ENCODE measurements around the gene CNTN4. TPM values are rescaled to one million over a fixed set of nuclear protein-coding genes. Genes with fewer than 3 reads are reported as not detected.

The CNTN4 gene
- total and polyA plus RNA-seq, 2 experiments from 2014 or later, result 0.91 to 4.0 TPM

GRCh38 chr3:2783261-2783660 is 684.6 kb downstream of the CNTN4 start:
- H3K36me3 Mint-ChIP-seq (ENCODE audit: low read depth), result peaks cover 24% of the 10 kb centered on the region
- no peaks in the 10 kb centered on the region for H3K27me3 Mint-ChIP-seq (ENCODE audit: insufficient read depth, low read depth, poor library complexity)
- DNase-seq (ENCODE audit: low spot score), result peak; percentile 9
- peaks cover 94% of the 10 kb centered on the region for H3K9me3 Mint-ChIP-seq
- no peaks in the 10 kb centered on the region for H3K79me2 ChIP-seq (replicated peaks; ENCODE audit: insufficient read depth)
- H3K36me3 ChIP-seq (ENCODE audit: insufficient read depth), result no peaks in the 10 kb centered on the region
- no peak overlapping the region for H2AFZ ChIP-seq
- TF ChIP-seq ETS1 (IDR thresholded peaks at IDR 0.05), result no peak
- no peak for TF ChIP-seq JUNB (IDR thresholded peaks at IDR 0.05; ENCODE audit: unreplicated experiment)
- TF ChIP-seq ZNF331 (CRISPR knock-in tag; IDR thresholded peaks at IDR 0.05; ENCODE audit: low read depth), result no peak
- no peak for TF ChIP-seq STAT1 (IDR thresholded peaks at IDR 0.05; ENCODE audit: unreplicated experiment)
- no peak for TF ChIP-seq REST (IDR thresholded peaks at IDR 0.05; ENCODE audit: unreplicated experiment)
- TF ChIP-seq EZH2phosphoT487 (IDR thresholded peaks at IDR 0.05; ENCODE audit: unreplicated experiment), result no peak
- no peak for TF ChIP-seq EZH2 (IDR thresholded peaks at IDR 0.05; ENCODE audit: low read depth, unreplicated experiment)
- TF ChIP-seq CTCF (conservative IDR thresholded peaks at IDR 0.05; ENCODE audit: low read depth in 2 of 2), result no peak
- no peaks in the 10 kb centered on the region for H4K20me1 ChIP-seq (replicated peaks; ENCODE audit: insufficient read depth)
- H3K4me3 ChIP-seq, result no peak overlapping the region
- H3F3A ChIP-seq (replicated peaks; ENCODE audit: low read depth), result no peaks in the 10 kb centered on the region
- H3K4me1 ChIP-seq (ENCODE audit: insufficient read depth), result peaks cover 16% of the 10 kb centered on the region
- no peak overlapping the region for H3K27ac Mint-ChIP-seq
- ATAC-seq, result no peak
- no peaks in the 10 kb centered on the region for H3K9me2 ChIP-seq (ENCODE audit: insufficient read depth)
- H3K4me2 ChIP-seq, result no peak overlapping the region
- H3K4me3 Mint-ChIP-seq, result no peak overlapping the region
- H3K27me3 ChIP-seq (ENCODE audit: insufficient read depth), result no peaks in the 10 kb centered on the region
- no peaks in the 10 kb centered on the region for H3K4me1 Mint-ChIP-seq
- no peak overlapping the region for H3K27ac ChIP-seq (ENCODE audit: low read depth)

GRCh38 chr3:2784627-2785026 is 686.0 kb downstream of the CNTN4 start:
- H3K36me3 ChIP-seq (ENCODE audit: insufficient read depth), result no peaks in the 10 kb centered on the region
- no peaks in the 10 kb centered on the region for H3K27me3 ChIP-seq (ENCODE audit: insufficient read depth)
- H3K36me3 Mint-ChIP-seq (ENCODE audit: low read depth), result peaks cover 27% of the 10 kb centered on the region
- TF ChIP-seq EZH2 (IDR thresholded peaks at IDR 0.05; ENCODE audit: low read depth, unreplicated experiment) (no peak), EZH2phosphoT487 (IDR thresholded peaks at IDR 0.05; ENCODE audit: unreplicated experiment) (no peak), ETS1 (IDR thresholded peaks at IDR 0.05) (no peak), NANOG (IDR thresholded peaks at IDR 0.05; ENCODE audit: borderline replicate concordance) (no peak), STAT1 (IDR thresholded peaks at IDR 0.05; ENCODE audit: unreplicated experiment) (no peak), CREB1 (CRISPR knock-in tag; IDR thresholded peaks at IDR 0.05; ENCODE audit: low read depth) (no peak), ZNF331 (CRISPR knock-in tag; IDR thresholded peaks at IDR 0.05; ENCODE audit: low read depth) (no peak), ZNF114 (CRISPR knock-in tag; IDR thresholded peaks at IDR 0.05) (no peak)

More at GRCh38 chr3:2784627-2785026, 686.0 kb downstream of the CNTN4 start:
- H4K20me1 ChIP-seq (replicated peaks; ENCODE audit: insufficient read depth), result no peaks in the 10 kb centered on the region
- no peaks in the 10 kb centered on the region for H3K9me2 ChIP-seq (ENCODE audit: insufficient read depth)
- DNase-seq (ENCODE audit: low spot score) (no peak), ATAC-seq (no peak)
- no peak overlapping the region for H3K4me3 Mint-ChIP-seq
- H2AFZ ChIP-seq, result no peak overlapping the region
- no peak overlapping the region for H3K4me3 ChIP-seq
- no peaks in the 10 kb centered on the region for H3K4me1 Mint-ChIP-seq
- H3K27me3 Mint-ChIP-seq (ENCODE audit: insufficient read depth, low read depth, poor library complexity), result no peaks in the 10 kb centered on the region
- peaks cover 16% of the 10 kb centered on the region for H3K4me1 ChIP-seq (ENCODE audit: insufficient read depth)
- no peaks in the 10 kb centered on the region for H3K79me2 ChIP-seq (replicated peaks; ENCODE audit: insufficient read depth)
- H3K27ac ChIP-seq (ENCODE audit: low read depth), result no peak overlapping the region
- H3K4me2 ChIP-seq, result no peak overlapping the region
- H3F3A ChIP-seq (replicated peaks; ENCODE audit: low read depth), result no peaks in the 10 kb centered on the region
- H3K9me3 Mint-ChIP-seq, result peaks cover 94% of the 10 kb centered on the region
- H3K27ac Mint-ChIP-seq, result no peak overlapping the region

Data from GM23338 (cell line).